ENCODE data around the gene BCO2.

Gene BCO2

GRCh38 chr11:112219476-112220232, 44.3 kb downstream of the BCO2 start:
- DNase-seq: peak in 1 of 2 experiments; percentile 39

DNA sequence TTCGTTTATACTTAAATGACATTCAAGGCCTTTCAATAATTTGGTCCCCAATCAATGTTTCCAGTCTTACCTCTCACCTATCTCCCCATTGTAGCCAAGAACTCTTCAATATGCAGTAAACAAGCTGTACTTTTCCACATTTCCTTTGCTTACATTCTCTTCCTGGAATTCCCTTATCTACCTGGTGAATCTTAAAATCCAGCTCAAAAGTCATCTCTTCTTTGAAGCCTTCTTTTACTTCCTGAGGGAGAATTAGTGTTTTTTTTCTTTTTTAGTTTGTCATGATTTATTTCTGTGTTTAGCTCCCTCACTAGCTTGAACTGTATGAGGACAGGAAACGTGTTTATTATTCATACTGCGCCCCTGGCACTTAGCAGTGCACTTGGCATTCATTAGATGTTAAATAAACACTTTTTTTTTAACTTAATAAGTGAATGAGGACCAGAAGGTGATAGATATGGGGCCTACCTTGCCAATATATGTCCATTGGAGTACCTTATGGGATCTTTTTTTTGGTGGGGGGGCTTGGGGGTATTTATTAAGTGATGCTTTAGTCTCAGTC, 46.0 kb downstream of the BCO2 start:
- no peak for DNase-seq

GRCh38 chr11:112222303-112222702, 47.0 kb downstream of the BCO2 start:
- DNase-seq: no peak

DNA sequence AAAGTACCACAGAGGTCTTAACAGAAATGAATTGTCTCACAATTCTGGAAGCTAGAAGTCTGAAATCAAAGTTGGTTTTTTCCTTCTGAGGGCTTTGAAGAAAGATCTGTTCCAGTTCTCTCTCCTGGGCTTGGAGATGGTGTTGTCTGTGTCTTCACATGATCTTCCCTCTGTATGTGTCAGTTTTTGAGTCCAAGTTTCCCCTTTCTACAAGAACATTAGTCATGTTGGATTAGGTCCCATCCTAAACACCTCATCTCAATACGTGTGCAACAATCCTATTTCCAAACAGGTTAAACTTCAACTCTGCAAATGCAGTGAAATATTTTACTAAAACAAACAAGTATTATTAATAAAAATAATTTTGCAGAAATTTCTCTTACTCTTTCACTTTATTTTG, 47.8 kb downstream of the BCO2 start:
- DNase-seq: no peak

- no peak for DNase-seq
These were observed 48.6 kb downstream of the BCO2 start for GRCh38 chr11:112223754-112224532.

- DNase-seq: no peak
These were observed 50.4 kb downstream of the BCO2 start for GRCh38 chr11:112225753-112226061.

DNA sequence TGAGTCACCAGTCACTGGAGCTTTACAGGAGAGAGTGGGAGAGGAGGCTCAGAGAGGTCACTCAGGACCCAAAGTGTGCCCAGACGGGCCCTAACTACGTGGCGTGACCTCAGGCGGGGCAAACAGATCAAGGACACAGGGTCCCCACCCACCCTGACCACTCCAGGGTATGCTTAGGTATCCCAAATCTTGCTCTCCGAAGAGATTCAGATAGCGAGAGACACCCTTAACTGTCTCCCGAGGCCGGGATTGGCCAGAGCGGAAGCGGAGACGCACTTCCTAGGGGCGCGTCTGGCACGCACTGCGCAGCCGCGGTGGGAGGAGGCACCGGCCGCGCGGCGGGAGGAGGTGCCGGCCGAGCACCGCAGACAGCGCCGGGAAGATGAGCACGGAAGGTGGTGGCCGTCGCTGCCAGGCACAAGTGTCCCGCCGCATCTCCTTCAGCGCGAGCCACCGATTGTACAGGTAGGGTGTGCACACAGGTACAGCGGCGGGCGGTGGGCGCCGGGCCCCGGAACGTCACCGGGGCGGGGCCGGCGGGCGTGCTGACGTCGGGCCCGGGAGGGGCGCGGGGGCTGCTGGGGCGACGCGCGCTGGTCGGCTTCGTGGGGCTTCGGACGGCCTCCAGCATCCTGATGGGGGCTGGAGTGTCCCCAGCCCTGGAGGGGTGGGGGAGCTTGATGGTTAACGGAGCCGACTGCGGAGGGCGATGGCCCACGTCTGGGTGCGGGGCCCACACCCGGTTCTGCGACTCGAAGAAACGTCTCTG, 50.9 kb downstream of the BCO2 start, which contains the start of gene PTS:
Gene PTS, plus strand, starts transcription at position 367 of the 769 bp plus-strand sequence. Its CDS starts 16 bp downstream, at position 383.
- peak; percentile 52 to 72 for DNase-seq

DNA sequence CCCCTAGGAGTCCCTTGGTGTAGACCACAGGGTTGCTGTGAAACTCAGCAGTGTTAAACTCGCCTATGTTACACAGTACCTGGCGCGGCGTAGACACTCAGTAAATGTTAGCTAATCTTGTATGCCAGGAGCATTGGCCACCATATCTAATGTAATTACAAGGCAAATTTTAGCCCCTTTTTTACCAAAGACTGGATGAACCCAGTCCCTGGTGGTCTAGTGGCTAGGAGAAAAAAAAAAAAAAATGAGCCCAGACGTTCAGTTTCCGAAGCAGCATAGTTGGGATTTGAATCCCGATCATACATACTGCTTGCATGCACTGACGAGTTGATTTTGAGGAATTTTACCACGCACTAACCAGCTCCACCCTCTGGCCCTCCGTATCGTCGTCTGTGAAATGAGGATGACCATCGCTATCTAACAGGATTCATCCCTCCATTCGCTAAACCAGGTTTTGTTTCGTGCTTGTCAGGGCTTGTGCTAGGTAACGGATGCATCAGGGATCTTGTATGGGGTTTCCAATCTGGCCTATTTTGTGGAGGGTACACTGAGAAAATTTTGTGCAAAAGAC, 51.6 kb downstream of the BCO2 start:
- no peak for DNase-seq

DNA sequence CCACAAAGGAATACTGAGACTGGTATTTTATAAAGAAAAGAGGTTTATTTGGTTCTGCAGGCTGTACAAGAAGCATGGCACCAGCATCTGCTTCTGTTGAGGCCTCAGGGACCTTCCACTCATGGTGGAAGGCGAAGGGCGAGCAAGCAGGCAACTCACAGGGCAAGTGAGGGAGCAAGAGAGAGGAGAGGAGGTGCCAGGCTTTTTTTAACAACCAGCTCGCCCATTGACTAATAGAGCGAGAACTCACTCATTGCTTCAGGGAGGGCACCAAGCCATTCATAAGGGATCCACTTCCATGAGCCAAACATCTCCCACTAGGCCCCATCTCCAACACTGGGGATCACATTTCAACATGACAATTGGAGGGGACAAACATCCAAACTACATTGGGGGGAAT, 52.2 kb downstream of the BCO2 start:
- DNase-seq: no peak

- no peak for DNase-seq
These were observed 53.4 kb downstream of the BCO2 start for GRCh38 chr11:112228706-112229105.

DNA sequence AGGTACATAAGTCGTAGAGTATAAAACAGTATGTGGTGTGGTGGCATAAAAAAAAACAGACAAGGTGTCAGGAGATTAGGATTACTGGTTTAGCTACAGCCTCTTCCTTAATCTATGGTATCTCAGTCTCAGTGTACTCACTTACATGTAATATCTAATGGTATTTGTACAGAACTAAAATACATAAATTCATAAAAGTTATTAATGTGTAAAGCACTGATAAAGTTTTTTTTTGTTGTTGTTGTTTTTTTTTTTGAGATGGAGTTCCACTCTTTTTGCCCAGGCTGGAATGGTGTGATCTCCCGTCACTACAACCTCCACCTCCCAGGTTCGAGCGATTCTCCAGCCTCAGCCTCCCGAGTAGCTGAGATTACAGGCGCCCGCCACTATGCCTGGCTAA, 53.8 kb downstream of the BCO2 start:
- no peak for DNase-seq

GRCh38 chr11:112229746-112230433, 54.6 kb downstream of the BCO2 start:
- no peak for DNase-seq

DNA sequence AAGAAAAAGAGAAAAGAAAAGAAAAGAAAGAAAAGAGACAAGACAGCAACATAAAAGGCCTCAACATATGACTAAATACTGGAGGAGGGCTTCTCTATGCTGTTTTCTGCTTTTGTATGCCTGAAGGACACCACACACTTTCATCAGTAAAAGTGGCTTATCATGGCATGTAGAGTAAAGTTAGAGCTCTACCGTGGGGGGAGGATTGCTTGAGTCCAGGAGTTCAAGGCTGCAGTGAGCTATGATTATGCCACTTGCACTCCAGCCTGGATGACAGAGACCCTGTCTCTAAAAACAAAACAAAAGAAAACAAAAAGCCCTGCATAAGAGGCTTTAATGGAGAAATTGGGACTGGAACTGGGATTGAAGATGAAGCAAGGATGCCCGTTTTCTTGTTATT, 56.6 kb downstream of the BCO2 start:
- DNase-seq: no peak

DNA sequence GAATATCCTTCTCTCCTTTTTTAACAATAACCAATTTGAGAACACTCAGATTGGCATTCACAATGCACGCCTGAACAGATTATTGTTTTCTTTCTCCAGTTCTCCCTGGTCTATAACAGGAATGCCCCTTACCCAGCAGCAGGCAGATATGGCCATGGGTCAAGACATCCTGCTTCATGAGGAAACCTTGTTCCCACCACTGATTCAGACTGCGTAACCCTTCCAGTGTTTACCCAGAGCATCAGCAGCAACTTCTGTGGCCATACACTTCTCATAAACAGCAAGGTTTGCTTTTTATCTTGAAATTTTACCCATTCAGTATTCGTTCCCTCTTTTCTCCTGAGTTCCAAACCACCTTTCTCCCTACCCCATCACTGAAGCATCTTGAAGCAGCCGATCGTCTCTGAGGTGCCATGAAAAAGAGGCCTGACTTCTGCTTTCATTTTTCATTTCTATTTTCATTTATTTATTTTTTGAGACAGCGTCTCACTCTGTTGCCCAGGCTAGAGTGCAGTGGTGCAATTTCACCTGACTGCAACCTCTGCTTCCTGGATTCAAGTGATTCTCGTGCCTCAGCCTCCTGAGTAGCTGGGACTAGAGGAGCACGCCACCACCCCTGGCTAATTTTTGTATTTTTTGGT, 60.6 kb downstream of the BCO2 start:
- DNase-seq: no peak

DNA sequence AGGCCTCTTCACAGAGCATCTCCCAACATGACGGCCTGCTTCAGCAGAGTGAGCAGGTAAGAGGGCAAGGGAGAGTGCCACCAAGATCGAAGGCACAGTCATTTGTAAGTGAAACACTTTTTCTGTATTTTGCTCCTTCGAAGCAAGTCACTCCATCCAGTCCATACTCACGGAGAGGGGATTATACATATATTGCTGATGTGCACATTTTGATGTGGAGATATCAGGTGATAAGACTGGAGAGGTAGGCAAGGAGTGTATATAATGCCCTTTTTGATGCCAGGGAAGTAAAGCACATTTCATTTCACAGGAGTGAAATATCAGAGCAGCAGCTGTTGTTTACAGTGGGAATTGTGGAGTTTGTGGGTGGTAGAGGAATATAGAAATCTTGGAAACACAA, 62.1 kb downstream of the BCO2 start:
- DNase-seq: no peak

- no peak for DNase-seq
These were observed 62.7 kb downstream of the BCO2 start for GRCh38 chr11:112238041-112238440.

DNA sequence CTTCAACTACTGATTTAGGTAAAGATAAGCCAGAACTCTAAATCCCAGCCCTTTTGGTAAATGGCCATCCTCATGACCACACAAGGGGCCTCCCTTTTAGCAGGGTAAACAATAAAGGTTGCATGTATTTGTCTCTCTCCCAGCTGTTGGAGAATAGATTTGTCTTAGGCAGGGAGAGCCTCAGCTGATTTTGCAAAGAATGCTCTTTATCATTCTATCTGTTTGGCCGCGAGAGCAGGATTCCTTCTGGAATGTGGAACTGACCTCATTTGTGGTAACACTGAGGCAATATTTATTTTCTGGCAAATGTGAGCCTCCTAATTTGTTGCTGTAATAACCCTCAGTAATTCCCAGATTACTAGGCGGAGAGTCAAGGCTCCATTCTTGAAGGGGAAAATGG, 66.2 kb downstream of the BCO2 start:
- DNase-seq: no peak

DNA sequence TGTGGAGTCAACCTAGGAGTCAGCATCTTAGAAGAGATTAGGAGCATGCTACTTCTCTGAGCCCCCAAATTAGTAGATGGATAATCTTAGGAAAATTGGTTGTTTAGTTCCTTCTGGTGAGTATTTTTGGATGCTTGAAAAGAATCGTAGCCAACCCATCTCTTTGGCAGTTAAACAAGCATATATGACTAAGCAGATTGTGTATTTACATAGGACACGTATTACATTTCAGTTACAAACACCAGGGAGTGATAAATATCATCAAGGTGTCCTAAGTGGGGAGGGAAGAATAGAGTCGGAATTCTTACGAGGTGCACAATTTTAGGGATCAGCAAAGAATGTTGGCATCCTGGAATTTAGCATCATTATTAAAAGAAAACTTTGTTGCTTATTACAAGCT, 71.9 kb downstream of the BCO2 start:
- no peak for DNase-seq

GRCh38 chr11:112248201-112248600, 72.9 kb downstream of the BCO2 start:
- DNase-seq: no peak

DNA sequence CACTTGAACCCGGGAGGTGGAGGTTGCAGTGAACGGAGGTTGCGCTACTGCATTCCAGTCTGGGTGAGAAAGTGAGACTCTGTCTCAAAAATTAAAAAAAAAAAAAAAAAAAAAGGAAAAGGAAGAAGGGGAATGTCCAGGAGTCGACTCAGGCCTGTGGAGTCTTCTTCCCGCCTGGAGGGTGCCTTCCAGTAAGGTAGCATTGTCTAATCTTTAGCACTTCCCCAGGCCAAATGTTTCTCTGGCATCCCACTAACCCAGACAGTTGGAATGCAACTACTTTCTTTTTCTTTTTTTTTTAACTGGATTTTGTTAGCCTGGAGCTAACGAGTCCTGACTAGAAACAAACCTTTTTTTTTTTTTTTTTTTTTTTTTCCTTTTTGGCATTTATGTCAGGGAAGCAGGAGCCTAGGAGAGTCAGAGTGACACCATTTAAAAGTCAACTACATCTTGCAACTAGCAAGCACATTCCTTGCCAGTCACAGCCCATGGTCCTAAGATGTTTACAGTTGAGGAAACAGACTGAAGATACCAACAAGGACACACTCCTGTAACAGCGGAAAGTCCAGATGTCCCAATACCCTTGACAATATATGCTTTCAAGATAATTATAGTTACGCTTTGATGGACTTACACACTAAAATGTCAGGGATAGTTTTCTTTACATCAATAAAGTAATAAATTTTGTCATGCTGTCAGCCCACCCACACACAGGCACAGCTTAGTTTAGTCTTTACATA, 74.7 kb downstream of the BCO2 start:
- no peak for DNase-seq

DNA sequence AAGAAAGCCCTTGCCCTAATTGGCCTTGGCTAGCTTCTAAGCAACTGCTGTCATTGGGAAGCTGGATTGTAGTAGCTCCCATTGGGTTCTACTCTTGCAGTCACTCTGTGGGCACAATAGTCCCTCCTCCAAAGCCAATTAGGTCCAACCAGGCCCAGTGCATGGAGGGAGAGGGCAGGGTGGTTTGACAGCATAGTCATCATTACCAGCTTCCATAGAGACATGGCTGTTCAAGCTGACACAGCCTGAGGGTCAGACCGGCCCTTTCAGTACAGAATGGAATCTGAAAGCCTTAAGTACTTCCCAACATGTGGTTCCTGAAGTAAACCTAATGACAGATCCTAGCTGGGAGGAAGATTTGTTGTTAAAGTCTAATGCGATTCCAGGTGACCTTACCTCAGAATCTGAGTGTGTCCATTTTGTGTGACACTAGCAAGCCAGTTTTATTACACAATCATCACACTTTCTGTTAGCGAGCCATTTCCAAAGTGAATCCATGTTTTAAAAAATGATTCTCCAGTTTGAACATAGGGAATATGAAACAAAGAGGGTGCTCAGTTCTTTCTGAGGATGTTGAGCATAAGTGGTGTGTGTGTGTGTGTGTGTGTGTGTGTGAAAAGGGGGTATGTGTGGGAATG, 78.4 kb downstream of the BCO2 start:
- no peak for DNase-seq

Measured in cerebellar nuclear complex (tissue), 1 donor.